C4-2B (cell line): ENCODE data around the gene PPP3R1.

Experiments
- ZFX ChIP-seq: fragments of 450-650 bp; IDR thresholded peaks from 2 replicates; pipeline ENCODE4 v1.6.1; 2017
- TF ChIP-seq, protein P1 (sequence below): fragments of 450-650 bp; conservative IDR thresholded peaks from 2 replicates; pipeline ENCODE4 v1.5.1; 2017; ENCODE audit warnings: mild to moderate bottlenecking

DNA sequence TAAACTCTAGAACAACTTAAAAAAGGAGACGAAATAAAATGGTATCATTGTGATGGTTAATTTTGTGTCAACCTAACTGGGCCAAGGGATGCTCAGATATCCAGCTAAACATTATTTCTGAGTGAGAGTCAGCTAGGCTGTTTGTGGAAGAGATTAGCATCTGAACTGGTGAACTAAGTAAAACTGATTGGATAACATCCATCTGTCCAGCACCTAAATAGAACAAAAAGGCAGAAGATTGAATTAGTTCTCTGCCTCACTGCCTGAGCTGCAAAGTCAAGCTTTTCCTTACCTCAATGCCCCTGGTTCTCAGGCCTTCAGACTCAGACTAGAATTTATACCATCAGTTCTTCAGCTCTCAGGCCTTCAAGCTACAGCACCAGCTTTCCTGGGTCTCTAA is 30.0 kb downstream of the PPP3R1 start:
- TF ChIP-seq, protein P1, sequence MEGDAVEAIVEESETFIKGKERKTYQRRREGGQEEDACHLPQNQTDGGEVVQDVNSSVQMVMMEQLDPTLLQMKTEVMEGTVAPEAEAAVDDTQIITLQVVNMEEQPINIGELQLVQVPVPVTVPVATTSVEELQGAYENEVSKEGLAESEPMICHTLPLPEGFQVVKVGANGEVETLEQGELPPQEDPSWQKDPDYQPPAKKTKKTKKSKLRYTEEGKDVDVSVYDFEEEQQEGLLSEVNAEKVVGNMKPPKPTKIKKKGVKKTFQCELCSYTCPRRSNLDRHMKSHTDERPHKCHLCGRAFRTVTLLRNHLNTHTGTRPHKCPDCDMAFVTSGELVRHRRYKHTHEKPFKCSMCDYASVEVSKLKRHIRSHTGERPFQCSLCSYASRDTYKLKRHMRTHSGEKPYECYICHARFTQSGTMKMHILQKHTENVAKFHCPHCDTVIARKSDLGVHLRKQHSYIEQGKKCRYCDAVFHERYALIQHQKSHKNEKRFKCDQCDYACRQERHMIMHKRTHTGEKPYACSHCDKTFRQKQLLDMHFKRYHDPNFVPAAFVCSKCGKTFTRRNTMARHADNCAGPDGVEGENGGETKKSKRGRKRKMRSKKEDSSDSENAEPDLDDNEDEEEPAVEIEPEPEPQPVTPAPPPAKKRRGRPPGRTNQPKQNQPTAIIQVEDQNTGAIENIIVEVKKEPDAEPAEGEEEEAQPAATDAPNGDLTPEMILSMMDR, result no peak
- TF ChIP-seq ZFX, result no peak
